GM10266 (cell line): Measurements from ENCODE around the gene OR8J3.

Experiments
- DNase-seq: peaks from one replicate; pipeline ENCODE4 v3.0.0; 2012; ENCODE audit errors: extremely low spot score
- CTCF ChIP-seq: IDR thresholded peaks from 2 replicates; pipeline ENCODE4 v1.5.1; 2012; ENCODE audit warnings: mild to moderate bottlenecking, low read depth; ENCODE audit not compliant: control insufficient read depth, insufficient read depth; ENCODE audit errors: missing control alignments

The OR8J3 gene

DNA sequence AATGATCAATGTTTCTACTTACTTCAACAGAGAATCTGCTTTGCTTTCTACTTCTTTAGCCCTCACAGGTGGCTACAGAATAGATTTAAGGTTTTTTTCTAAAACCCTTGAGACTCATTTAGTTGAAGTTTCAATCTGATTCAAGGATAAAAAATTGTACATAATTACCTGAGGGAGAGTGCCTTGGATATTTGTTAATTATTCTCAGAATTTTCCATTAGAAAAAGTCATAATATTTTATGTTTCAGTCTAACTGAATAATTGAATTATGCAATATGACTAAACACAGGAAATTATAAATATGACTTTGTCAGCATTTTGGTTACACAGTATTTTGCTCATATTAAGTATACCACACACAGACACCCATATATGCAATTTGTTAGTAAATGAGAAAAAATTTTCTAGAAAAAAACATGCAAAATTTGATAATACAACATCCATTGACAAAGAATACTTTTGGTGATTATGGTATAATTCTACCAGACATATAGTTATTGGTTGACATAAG lies at the start of gene OR8J3:
Gene OR8J3 (minus strand): TSS at position 51 of the 511 bp plus-strand sequence. CDS start 2,483 bp downstream, outside the sequence.
- no peak for TF ChIP-seq CTCF
- DNase-seq = no peak

- DNase-seq = no peak
- TF ChIP-seq CTCF = no peak
Measured at GRCh38 chr11:56188602-56189001, 48.6 kb upstream of the OR8J3 start.

DNA sequence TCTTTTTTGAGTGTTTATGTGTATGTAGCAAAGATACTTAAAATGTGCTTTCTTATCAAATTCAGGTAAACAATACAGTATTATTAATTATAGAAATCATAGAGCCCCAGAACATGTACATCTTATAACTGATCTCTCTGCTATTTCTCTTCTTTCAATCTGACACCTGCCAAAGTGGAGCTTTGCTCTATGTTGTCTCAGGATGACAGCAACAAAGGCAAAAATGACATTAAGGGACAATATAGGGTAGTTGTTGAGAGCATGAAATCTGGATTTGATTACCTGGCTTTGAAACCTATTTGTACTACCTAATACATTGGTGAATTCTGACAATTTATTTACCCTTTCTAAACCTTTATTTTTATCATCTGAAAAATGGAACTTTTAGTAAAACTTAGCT lies 43.5 kb upstream of the OR8J3 start:
- DNase-seq = no peak
- no peak for TF ChIP-seq CTCF

DNA sequence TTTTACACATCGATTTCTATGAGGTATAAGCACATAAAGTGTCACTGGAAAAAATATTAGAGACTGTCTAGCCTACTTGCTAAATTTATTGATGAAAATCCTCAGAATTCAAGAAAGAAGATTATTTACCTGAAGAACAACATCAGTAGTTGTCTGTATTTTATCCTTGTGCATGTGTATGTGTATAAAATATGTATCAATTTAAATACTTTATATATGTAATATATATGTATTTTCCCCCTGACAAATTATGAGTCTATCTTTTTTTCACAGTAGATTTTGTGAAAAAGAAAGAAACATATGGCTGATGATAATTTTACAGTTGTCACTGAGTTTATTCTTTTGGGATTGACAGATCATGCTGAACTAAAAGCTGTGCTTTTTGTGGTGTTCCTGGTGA lies 36.3 kb upstream of the OR8J3 start, which contains the start of gene OR5J2:
Gene OR5J2 (plus strand): TSS at position 301 of the 400 bp plus-strand sequence. CDS start 0 bp downstream, at position 301.
- no peak for TF ChIP-seq CTCF
- DNase-seq = no peak

DNA sequence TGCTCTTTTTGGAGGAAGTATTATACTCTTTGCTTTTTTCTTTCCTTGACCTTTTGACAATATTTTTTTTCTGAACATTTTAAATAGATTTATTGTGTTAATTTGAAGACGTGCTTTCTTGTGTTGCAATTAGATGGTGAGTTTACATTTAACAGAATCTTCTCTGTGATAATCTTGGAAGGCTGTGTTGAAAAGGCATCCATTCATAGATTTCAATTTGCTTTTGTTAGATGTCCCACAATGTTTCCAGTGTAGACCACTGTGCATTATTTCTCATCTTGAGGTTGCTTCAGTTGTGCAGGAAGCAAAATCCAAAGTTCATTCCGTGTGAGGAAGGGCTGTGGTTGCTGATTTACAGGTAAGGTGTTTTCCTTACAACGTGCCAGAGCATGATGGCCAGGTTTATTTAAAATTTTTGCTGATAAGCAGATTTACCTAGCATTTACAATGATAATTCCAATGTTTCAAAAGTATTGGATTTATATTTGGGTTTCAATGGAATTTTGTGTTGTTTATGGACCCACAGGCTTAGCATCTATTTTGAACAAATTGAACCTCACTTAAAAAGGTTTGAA lies 32.3 kb upstream of the OR8J3 start:
- no peak for DNase-seq
- TF ChIP-seq CTCF = no peak

GRCh38 chr11:56163804-56164203 lies 23.8 kb upstream of the OR8J3 start:
- TF ChIP-seq CTCF = no peak

DNA sequence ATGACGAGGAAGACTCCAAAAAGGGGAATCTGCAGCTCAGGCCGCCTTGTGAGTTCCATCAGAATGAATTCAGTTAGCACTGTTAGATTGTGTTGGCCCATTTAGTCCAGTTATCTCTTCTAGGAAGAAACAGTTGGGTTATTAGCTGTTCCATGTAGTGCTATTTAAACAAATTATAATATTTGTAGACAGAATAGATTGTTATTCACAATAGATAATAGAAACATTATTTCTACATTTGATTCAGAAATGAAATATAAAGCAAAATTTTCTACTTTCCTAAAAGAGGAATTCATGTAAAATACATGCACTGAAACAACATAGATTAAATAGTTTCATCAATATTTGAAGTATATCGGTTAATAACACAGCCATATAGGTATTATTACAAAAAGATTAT lies 20.2 kb upstream of the OR8J3 start, which contains the start of gene OR8K5:
Gene OR8K5 (minus strand): TSS at position 101 of the 400 bp plus-strand sequence. CDS start 0 bp downstream, at position 101.
- no peak for TF ChIP-seq CTCF
- DNase-seq = no peak

More at GRCh38 chr11:56163804-56164203, 23.8 kb upstream of the OR8J3 start:
- no peak for DNase-seq
